GM12878 (cell line): ENCODE measurements around the gene RTN4. TPM values are rescaled to one million over a fixed set of nuclear protein-coding genes. Genes with fewer than 3 reads are reported as not detected.

Source experiments
- ATAC-seq: fragments of 200-7000 bp; cut with Tn5 transposase; 3 replicates; pipeline ENCODE4 v1.9.1; 2020; ENCODE audit warnings: mild to moderate bottlenecking, moderate library complexity
- BruUV-seq: library from RNA; stranded (reverse); fragments of 400-500 nt; replicated peaks from 2 replicates; lab custom pipeline; 2021; lab: Mats Ljungman, UMichigan
- CTCF ChIA-PET: fragments of 300-600 bp; sonication (Branson Sonifier 250); formaldehyde crosslinking; extraction: SDS; loops from one replicate; lab custom pipeline; 2021; ENCODE audit warnings: inconsistent platforms; lab: Yijun Ruan, JAX
- POLR2A ChIA-PET: fragments of 350-600 bp; formaldehyde crosslinking; extraction: SDS; loops from one replicate; lab custom pipeline; 2021; ENCODE audit warnings: inconsistent platforms; lab: Charles Lee
- RAD21 ChIA-PET: fragments of 300-600 bp; sonication (Branson Sonifier 250); formaldehyde crosslinking; loops from one replicate; lab custom pipeline; 2023; ENCODE audit warnings: antibody characterized with exemption; ENCODE audit not compliant: unreplicated experiment; lab: Charles Lee
- SMC1A ChIA-PET: fragments of 300-600 bp; sonication (Branson Sonifier 250); formaldehyde crosslinking; loops from one replicate; lab custom pipeline; 2023; ENCODE audit not compliant: unreplicated experiment, uncharacterized antibody; lab: Charles Lee
- DNase-seq: peaks from one replicate; pipeline ENCODE4 v3.0.0-alpha.2; 2011; ENCODE audit warnings: low read depth, low spot score
- FAIRE-seq: peaks from 3 replicates; lab custom pipeline; 2011; peaks lifted over from hg19 to GRCh38; lab: Jason Lieb, UNC
- H2AFZ ChIP-seq: 2 replicates; pipeline ENCODE4 v1.6.0; 2011; ENCODE audit warnings: low read depth, low read length, control low read depth; ENCODE audit not compliant: control insufficient read depth
- H3K27ac ChIP-seq: 2 replicates; pipeline ENCODE4 v1.5.1; 2011; ENCODE audit warnings: control low read depth; ENCODE audit not compliant: control insufficient read depth, insufficient read depth
- H3K27me3 ChIP-seq, 2 experiments: replicated peaks in 1 of 2; 2 replicates each; pipeline versions ENCODE4 v1.6.0 to v1.6.1; 2011; ENCODE audit warnings: low read length in 1 of 2; ENCODE audit not compliant: control insufficient read depth in 2 of 2, insufficient read depth in 2 of 2
- H3K36me3 ChIP-seq, 2 experiments: 2 replicates each; pipeline ENCODE4 v1.5.1; 2011; ENCODE audit warnings: low read length in 1 of 2; ENCODE audit not compliant: control insufficient read depth in 2 of 2, insufficient read depth in 2 of 2
- H3K4me1 ChIP-seq: 2 replicates; pipeline ENCODE4 v1.6.1; 2011; ENCODE audit warnings: mild to moderate bottlenecking, low read length, moderate library complexity, mixed read lengths; ENCODE audit not compliant: control insufficient read depth, insufficient read depth
- H3K4me2 ChIP-seq: 2 replicates; pipeline ENCODE4 v1.6.0; 2011; ENCODE audit warnings: control low read depth; ENCODE audit not compliant: control insufficient read depth, insufficient read depth
- H3K4me3 ChIP-seq: fragments of 200-600 bp; sonication (generic); 2 replicates; pipeline ENCODE4 v1.5.1; 2016
- H3K79me2 ChIP-seq: 2 replicates; pipeline ENCODE4 v1.6.0; 2011; ENCODE audit warnings: low read length; ENCODE audit not compliant: control insufficient read depth, insufficient read depth
- H3K9ac ChIP-seq: 2 replicates; pipeline ENCODE4 v1.8.0; 2011; ENCODE audit warnings: low read length, control low read depth, mixed read lengths; ENCODE audit not compliant: control insufficient read depth, insufficient read depth
- H3K9me3 ChIP-seq: replicated peaks from 3 replicates; pipeline ENCODE4 v1.5.1; 2011; ENCODE audit warnings: mild to moderate bottlenecking, low read length; ENCODE audit not compliant: control insufficient read depth, insufficient read depth
- H4K20me1 ChIP-seq: 2 replicates; pipeline ENCODE4 v1.6.0; 2011; ENCODE audit not compliant: control insufficient read depth, insufficient read depth
- BHLHE40 ChIP-seq, 2 experiments: fragments of 450-650 bp in 1 of 2; IDR thresholded peaks; 2 replicates each; pipeline ENCODE4 v1.6.1; 2011 to 2017; ENCODE audit warnings: low read depth in 2 of 2, borderline replicate concordance in 1 of 2, improper control_type of control experiment in 1 of 2, low read length in 1 of 2, mild to moderate bottlenecking in 1 of 2
- DPF2 ChIP-seq: fragments of 450-650 bp; IDR thresholded peaks from 2 replicates; pipeline ENCODE4 v1.6.1; 2017; ENCODE audit warnings: mild to moderate bottlenecking
- EP300 ChIP-seq, 2 experiments: fragments of 150-350 bp in 1 of 2; IDR thresholded peaks; 2 replicates each; pipeline ENCODE4 v1.6.1; 2011 to 2012; ENCODE audit warnings: low read depth in 2 of 2, low read length in 2 of 2, borderline replicate concordance in 1 of 2, improper control_type of control experiment in 1 of 2, inconsistent platforms in 1 of 2; ENCODE audit not compliant: control insufficient read depth in 1 of 2
- IRF4 ChIP-seq: IDR thresholded peaks from 2 replicates; pipeline ENCODE4 v1.6.1; 2011; ENCODE audit warnings: low read depth, low read length
- KAT2A ChIP-seq: conservative IDR thresholded peaks from 2 replicates; pipeline ENCODE4 v1.6.1; 2011; ENCODE audit warnings: low read depth, low read length; ENCODE audit not compliant: control insufficient read depth
- KLF5 ChIP-seq: fragments of 450-650 bp; IDR thresholded peaks from 2 replicates; pipeline ENCODE4 v1.6.1; 2014; ENCODE audit warnings: mild to moderate bottlenecking; ENCODE audit not compliant: partially characterized antibody
- MTA2 ChIP-seq: fragments of 450-650 bp; IDR thresholded peaks from 2 replicates; pipeline ENCODE4 v1.6.1; 2016; ENCODE audit warnings: low read depth, mild to moderate bottlenecking, moderate library complexity
- NFYB ChIP-seq: IDR thresholded peaks from 2 replicates; pipeline ENCODE4 v1.6.1; 2011; ENCODE audit warnings: low read depth, mild to moderate bottlenecking, low read length, improper control_type of control experiment, moderate library complexity; ENCODE audit not compliant: insufficient read depth
- NR2F1 ChIP-seq: fragments of 450-650 bp; conservative IDR thresholded peaks from 2 replicates; pipeline ENCODE4 v1.6.1; 2017; ENCODE audit warnings: mild to moderate bottlenecking
- RUNX3 ChIP-seq: IDR thresholded peaks from 2 replicates; pipeline ENCODE4 v1.6.1; 2012; ENCODE audit warnings: low read length, inconsistent platforms
- SRF ChIP-seq, 2 experiments: IDR thresholded peaks; 2 replicates each; pipeline ENCODE4 v1.6.1; 2011; ENCODE audit warnings: low read depth in 2 of 2, low read length in 2 of 2, mild to moderate bottlenecking in 1 of 2, moderate library complexity in 1 of 2
- ZNF217 ChIP-seq: fragments of 450-650 bp; IDR thresholded peaks from 2 replicates; pipeline ENCODE4 v1.6.1; 2017; ENCODE audit warnings: antibody characterized with exemption, mild to moderate bottlenecking
- WGBS: methylation state at CpG from one replicate; pipeline ENCODE4 v1.1.6; 2016; ENCODE audit warnings: low lambda C conversion rate; ENCODE audit not compliant: insufficient replicate concordance, insufficient coverage; ENCODE audit errors: missing lambda C conversion rate; 5-methylcytosine and 5-hydroxymethylcytosine counted together
- in situ Hi-C: fragments of 300-500 bp; cut with MboI; formaldehyde crosslinking; loops from 9 replicates; pipeline ENCODE4 v1.14.3; 2018; ENCODE audit warnings: mixed read lengths
- intact Hi-C: fragments of 100-400 bp; cut with micrococcal nuclease; formaldehyde crosslinking; loops from one replicate; pipeline ENCODE4 v1.14.2; 2022; ENCODE audit not compliant: unreplicated experiment
- polyA plus RNA-seq, 11 experiments: library from polyadenylated mRNA; depleted of rRNA in 4 of 11; unstranded in 6 of 11; stranded (reverse) in 5 of 11; fragments of >200 nt; fragmentation: Nextera tagmentation in 4 of 11; fragmentation: Illumina TruSeq in 1 of 11; extraction: Ambion mirVana in 4 of 11; extraction: Trizol in 1 of 11; gene quantifications; 1 replicate in 1 of 11; 2 replicates in 10 of 11; pipeline versions ENCODE4 v1.2.1 to v1.2.3, GENCODE V29; 2011 to 2016; ENCODE audit warnings: inconsistent platforms in 2 of 11, missing spikeins in 2 of 11, low read depth in 1 of 11
- total RNA-seq, 4 experiments: library from RNA; depleted of rRNA in 3 of 4; stranded (reverse); fragments of >200 nt in 3 of 4; fragmentation: Illumina TruSeq in 1 of 4; extraction: Trizol in 1 of 4; gene quantifications; 2 replicates each; pipeline versions ENCODE4 v1.2.1 to v1.2.3, GENCODE V29; 2013 to 2021
- TF ChIP-seq, protein P1 (sequence below): fragments of 450-650 bp; IDR thresholded peaks from 2 replicates; pipeline ENCODE4 v1.6.1; 2017; ENCODE audit warnings: low read depth, mild to moderate bottlenecking, moderate library complexity
- TF ChIP-seq, protein P2 (sequence below): fragments of 450-650 bp; IDR thresholded peaks from 2 replicates; pipeline ENCODE4 v1.6.1; 2018; ENCODE audit warnings: borderline replicate concordance, mild to moderate bottlenecking; ENCODE audit not compliant: partially characterized antibody
- TF ChIP-seq, protein P3 (sequence below): fragments of 450-650 bp; IDR thresholded peaks from 2 replicates; pipeline ENCODE4 v1.6.1; 2017; ENCODE audit warnings: mild to moderate bottlenecking, moderate library complexity

RTN4 gene
- total and polyA plus RNA-seq, 10 of the 15 experiments (the other 5 are each of a cell fraction or from before 2014, with no cell fraction given), result 56.0 to 133 (median 83.3) TPM

DNA sequence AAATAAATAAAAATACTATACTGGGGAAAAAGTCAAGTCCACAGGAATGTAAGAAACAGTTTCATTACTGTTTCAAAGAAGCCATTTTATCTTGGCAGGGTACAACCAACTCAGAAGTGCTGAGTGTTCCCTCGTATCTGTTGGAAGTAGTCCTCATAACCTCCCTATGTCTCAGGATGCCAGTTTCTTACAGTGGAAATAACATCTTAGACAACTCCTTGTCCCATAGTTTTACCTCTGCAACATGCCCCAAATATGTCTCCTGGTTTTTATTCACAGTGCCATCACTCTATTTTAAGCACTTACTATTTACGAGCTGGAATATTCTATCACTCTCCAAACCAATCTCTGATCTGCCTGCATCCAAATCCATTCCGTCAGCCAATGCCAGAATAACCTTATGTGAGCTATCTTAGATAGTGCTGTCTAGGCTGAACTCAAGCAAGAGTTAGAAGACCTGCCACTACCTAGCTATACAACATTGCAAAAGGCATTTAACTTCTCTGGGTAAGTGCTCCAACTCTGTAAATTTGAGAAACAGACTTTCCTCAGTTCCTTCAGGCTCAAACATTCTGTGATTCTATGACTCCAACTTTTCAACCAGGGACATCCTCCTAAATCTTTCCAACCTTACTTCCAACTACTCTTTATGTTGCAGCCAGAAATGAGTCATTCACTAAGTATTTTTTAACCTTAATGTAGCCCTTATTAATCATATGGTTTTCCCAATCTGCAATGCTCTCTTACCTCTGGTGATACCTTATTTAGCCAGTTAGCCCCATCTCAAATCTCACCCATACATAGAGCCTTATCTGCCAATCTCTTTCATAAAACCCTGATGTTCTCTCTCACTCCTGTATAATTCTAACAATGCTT is 66.7 kb downstream of the RTN4 start:
- no peak overlapping the region for H2AFZ ChIP-seq
- intact Hi-C loops (no loop called here), in situ Hi-C loops (no loop called here)
- SMC1A ChIA-PET, result interaction anchor here (2.2 kb wide), 1 partner anchor 9 kb away, joined by 9 read pairs; no protein-coding TSS in a partner anchor
- POLR2A ChIA-PET, result interaction anchor here (0.6 kb wide), 1 partner anchor 11 kb away, joined by 3 read pairs; no protein-coding TSS in a partner anchor
- RAD21 ChIA-PET, result no interaction called here
- FAIRE-seq (no peak), DNase-seq (no peak), ATAC-seq (no peak)
- no peak overlapping the region for H3K27ac ChIP-seq
- peaks cover 3% of the 10 kb centered on the region for H3K79me2 ChIP-seq
- 80% methylated on average over 3 of the region's 3 CpGs for WGBS
- no peaks in the 10 kb centered on the region for H4K20me1 ChIP-seq
- H3K4me1 ChIP-seq, result no peaks in the 10 kb centered on the region
- no peak overlapping the region for H3K9ac ChIP-seq
- no peak overlapping the region for H3K4me2 ChIP-seq
- no TSS peak for BruUV-seq
- no peaks in the 10 kb centered on the region for H3K27me3 ChIP-seq
- no peaks in the 10 kb centered on the region for H3K9me3 ChIP-seq
- peaks cover 0 to 12% of the 10 kb centered on the region in 2 experiments; a peak in 3 of 4 replicates for H3K36me3 ChIP-seq
- CTCF ChIA-PET, result no interaction called here
- no peak overlapping the region for H3K4me3 ChIP-seq
- TF ChIP-seq IRF4 (no peak), NFYB (no peak), ZNF217 (no peak), EP300 (IDR thresholded peaks at IDR 0.05; ENCODE audit: borderline replicate concordance in 1 of 2, control insufficient read depth in 1 of 2, low read depth in 2 of 2, low read length in 2 of 2) (no peak), DPF2 (no peak), KAT2A (no peak), RUNX3 (no peak), BHLHE40 (IDR thresholded peaks at IDR 0.05; ENCODE audit: borderline replicate concordance in 1 of 2, low read depth in 2 of 2, low read length in 1 of 2) (no peak), KLF5 (no peak), MTA2 (no peak), NR2F1 (no peak), SRF (IDR thresholded peaks at IDR 0.05; ENCODE audit: low read depth in 2 of 2, low read length in 2 of 2) (no peak)
- TF ChIP-seq, protein P1, sequence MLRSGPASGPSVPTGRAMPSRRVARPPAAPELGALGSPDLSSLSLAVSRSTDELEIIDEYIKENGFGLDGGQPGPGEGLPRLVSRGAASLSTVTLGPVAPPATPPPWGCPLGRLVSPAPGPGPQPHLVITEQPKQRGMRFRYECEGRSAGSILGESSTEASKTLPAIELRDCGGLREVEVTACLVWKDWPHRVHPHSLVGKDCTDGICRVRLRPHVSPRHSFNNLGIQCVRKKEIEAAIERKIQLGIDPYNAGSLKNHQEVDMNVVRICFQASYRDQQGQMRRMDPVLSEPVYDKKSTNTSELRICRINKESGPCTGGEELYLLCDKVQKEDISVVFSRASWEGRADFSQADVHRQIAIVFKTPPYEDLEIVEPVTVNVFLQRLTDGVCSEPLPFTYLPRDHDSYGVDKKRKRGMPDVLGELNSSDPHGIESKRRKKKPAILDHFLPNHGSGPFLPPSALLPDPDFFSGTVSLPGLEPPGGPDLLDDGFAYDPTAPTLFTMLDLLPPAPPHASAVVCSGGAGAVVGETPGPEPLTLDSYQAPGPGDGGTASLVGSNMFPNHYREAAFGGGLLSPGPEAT, result no peak
- TF ChIP-seq, protein P2, sequence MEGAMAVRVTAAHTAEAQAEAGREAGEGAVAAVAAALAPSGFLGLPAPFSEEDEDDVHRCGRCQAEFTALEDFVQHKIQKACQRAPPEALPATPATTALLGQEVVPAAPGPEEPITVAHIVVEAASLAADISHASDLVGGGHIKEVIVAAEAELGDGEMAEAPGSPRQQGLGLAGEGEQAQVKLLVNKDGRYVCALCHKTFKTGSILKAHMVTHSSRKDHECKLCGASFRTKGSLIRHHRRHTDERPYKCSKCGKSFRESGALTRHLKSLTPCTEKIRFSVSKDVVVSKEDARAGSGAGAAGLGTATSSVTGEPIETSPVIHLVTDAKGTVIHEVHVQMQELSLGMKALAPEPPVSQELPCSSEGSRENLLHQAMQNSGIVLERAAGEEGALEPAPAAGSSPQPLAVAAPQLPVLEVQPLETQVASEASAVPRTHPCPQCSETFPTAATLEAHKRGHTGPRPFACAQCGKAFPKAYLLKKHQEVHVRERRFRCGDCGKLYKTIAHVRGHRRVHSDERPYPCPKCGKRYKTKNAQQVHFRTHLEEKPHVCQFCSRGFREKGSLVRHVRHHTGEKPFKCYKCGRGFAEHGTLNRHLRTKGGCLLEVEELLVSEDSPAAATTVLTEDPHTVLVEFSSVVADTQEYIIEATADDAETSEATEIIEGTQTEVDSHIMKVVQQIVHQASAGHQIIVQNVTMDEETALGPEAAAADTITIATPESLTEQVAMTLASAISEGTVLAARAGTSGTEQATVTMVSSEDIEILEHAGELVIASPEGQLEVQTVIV, result no peak
- TF ChIP-seq, protein P3, sequence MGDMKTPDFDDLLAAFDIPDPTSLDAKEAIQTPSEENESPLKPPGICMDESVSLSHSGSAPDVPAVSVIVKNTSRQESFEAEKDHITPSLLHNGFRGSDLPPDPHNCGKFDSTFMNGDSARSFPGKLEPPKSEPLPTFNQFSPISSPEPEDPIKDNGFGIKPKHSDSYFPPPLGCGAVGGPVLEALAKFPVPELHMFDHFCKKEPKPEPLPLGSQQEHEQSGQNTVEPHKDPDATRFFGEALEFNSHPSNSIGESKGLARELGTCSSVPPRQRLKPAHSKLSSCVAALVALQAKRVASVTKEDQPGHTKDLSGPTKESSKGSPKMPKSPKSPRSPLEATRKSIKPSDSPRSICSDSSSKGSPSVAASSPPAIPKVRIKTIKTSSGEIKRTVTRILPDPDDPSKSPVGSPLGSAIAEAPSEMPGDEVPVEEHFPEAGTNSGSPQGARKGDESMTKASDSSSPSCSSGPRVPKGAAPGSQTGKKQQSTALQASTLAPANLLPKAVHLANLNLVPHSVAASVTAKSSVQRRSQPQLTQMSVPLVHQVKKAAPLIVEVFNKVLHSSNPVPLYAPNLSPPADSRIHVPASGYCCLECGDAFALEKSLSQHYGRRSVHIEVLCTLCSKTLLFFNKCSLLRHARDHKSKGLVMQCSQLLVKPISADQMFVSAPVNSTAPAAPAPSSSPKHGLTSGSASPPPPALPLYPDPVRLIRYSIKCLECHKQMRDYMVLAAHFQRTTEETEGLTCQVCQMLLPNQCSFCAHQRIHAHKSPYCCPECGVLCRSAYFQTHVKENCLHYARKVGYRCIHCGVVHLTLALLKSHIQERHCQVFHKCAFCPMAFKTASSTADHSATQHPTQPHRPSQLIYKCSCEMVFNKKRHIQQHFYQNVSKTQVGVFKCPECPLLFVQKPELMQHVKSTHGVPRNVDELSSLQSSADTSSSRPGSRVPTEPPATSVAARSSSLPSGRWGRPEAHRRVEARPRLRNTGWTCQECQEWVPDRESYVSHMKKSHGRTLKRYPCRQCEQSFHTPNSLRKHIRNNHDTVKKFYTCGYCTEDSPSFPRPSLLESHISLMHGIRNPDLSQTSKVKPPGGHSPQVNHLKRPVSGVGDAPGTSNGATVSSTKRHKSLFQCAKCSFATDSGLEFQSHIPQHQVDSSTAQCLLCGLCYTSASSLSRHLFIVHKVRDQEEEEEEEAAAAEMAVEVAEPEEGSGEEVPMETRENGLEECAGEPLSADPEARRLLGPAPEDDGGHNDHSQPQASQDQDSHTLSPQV, result no peak
